A673 (cell line): ENCODE results near the gene ZC3H7B.

Experiments
- EZH2 ChIP-seq: fragments of 200-600 bp; sonication (generic); IDR thresholded peaks from 2 replicates; pipeline ENCODE4 v1.6.1; 2017; ENCODE audit warnings: borderline replicate concordance, low read depth, mild to moderate bottlenecking, mixed read lengths, antibody characterized with exemption, low read length; ENCODE audit not compliant: poor library complexity, severe bottlenecking
- TF ChIP-seq, protein P1 (sequence below): fragments of 300-800, 200-600 bp; sonication (generic); conservative IDR thresholded peaks from 2 replicates; pipeline ENCODE4 v1.5.1; 2017; ENCODE audit warnings: low read depth, mild to moderate bottlenecking, antibody characterized with exemption, low read length, moderate library complexity, mixed read lengths

DNA sequence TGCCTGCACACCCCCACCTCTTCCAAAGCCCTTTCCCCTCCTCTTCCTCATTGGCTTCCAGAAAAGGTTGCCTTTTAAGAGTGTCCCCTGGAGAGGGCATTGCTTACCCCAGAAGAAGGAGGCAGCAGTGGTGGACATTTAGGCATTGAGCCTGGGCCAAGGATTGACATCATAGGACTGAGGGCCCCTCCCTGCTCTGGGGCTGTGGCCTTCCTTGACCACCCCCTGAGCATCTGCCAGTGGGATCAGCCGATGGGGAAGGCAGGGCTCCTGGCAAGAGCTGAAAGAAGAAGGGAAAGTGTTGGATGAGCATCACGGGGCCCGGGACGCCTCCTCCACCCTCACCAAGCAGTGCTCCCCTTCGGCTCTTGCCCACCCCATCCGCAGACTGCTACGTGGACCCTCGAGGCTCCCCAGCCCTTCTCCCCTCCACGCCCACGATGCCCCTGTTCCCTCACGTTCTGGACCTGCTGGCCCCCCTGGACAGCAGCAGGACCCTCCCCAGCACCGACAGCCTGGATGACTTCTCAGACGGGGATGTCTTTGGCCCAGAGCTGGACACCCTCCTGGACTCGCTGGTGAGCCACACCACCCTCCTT is 37.4 kb downstream of the ZC3H7B start:
- TF ChIP-seq, protein P1, sequence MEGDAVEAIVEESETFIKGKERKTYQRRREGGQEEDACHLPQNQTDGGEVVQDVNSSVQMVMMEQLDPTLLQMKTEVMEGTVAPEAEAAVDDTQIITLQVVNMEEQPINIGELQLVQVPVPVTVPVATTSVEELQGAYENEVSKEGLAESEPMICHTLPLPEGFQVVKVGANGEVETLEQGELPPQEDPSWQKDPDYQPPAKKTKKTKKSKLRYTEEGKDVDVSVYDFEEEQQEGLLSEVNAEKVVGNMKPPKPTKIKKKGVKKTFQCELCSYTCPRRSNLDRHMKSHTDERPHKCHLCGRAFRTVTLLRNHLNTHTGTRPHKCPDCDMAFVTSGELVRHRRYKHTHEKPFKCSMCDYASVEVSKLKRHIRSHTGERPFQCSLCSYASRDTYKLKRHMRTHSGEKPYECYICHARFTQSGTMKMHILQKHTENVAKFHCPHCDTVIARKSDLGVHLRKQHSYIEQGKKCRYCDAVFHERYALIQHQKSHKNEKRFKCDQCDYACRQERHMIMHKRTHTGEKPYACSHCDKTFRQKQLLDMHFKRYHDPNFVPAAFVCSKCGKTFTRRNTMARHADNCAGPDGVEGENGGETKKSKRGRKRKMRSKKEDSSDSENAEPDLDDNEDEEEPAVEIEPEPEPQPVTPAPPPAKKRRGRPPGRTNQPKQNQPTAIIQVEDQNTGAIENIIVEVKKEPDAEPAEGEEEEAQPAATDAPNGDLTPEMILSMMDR = no peak
- no peak for TF ChIP-seq EZH2
